Measurements from ENCODE around the gene IDI2. TPM values are rescaled to one million over a fixed set of nuclear protein-coding genes. Genes with fewer than 3 reads are reported as not detected.

IDI2 gene
- total and polyA plus RNA-seq, 2 donors (not counting 1 experiment from before 2014, with no cell fraction given), result not detected

- H2AFZ ChIP-seq (ENCODE audit: low read length), result no peak overlapping the region
- H3K4me2 ChIP-seq (ENCODE audit: extremely low read depth, insufficient read depth, low read length), result no peak overlapping the region
- no peaks in the 10 kb centered on the region for H3K27me3 ChIP-seq (ENCODE audit: control insufficient read depth, insufficient read depth, low read length)
- no peaks in the 10 kb centered on the region for H4K20me1 ChIP-seq (ENCODE audit: control insufficient read depth, extremely low read depth, insufficient read depth, low read length)
- no peak for DNase-seq (ENCODE audit: low read depth in 2 of 2)
- H3K36me3 ChIP-seq (ENCODE audit: control insufficient read depth, insufficient read depth, low read length), result peaks cover 28% of the 10 kb centered on the region
- H3K4me1 ChIP-seq (ENCODE audit: control insufficient read depth, extremely low read depth, insufficient read depth, low read length), result no peaks in the 10 kb centered on the region
- H3K4me3 ChIP-seq (replicated peaks in 1 of 4; ENCODE audit: control extremely low read depth in 1 of 4, insufficient read depth in 1 of 4, low read depth in 3 of 4, low read length in 4 of 4), result no peak overlapping the region
- H3K79me2 ChIP-seq (ENCODE audit: control insufficient read depth, insufficient read depth, low read length), result peaks cover 15% of the 10 kb centered on the region
- H3K27ac ChIP-seq (ENCODE audit: insufficient read depth, low read length), result no peak overlapping the region
- H3K9me3 ChIP-seq (ENCODE audit: control insufficient read depth, insufficient read depth, low read depth, low read length), result no peaks in the 10 kb centered on the region
- no peak for TF ChIP-seq EZH2 (IDR thresholded peaks at IDR 0.05; ENCODE audit: low read length, missing control alignments)
- TF ChIP-seq, protein P1, sequence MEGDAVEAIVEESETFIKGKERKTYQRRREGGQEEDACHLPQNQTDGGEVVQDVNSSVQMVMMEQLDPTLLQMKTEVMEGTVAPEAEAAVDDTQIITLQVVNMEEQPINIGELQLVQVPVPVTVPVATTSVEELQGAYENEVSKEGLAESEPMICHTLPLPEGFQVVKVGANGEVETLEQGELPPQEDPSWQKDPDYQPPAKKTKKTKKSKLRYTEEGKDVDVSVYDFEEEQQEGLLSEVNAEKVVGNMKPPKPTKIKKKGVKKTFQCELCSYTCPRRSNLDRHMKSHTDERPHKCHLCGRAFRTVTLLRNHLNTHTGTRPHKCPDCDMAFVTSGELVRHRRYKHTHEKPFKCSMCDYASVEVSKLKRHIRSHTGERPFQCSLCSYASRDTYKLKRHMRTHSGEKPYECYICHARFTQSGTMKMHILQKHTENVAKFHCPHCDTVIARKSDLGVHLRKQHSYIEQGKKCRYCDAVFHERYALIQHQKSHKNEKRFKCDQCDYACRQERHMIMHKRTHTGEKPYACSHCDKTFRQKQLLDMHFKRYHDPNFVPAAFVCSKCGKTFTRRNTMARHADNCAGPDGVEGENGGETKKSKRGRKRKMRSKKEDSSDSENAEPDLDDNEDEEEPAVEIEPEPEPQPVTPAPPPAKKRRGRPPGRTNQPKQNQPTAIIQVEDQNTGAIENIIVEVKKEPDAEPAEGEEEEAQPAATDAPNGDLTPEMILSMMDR (conservative IDR thresholded peaks at IDR 0.05 in 1 of 2, IDR thresholded peaks at IDR 0.05 in 1 of 2; ENCODE audit: low read depth in 1 of 2, low read length in 2 of 2), result no peak
- no peak overlapping the region for H3K9ac ChIP-seq (ENCODE audit: insufficient read depth, low read length)
Observed at GRCh38 chr10:1003884-1004670, 21.6 kb downstream of the IDI2 start.

- Histone ChIP-seq H3K27me3 (ENCODE audit: control insufficient read depth, insufficient read depth, low read length) (no peaks in the 10 kb centered on the region), H3K4me3 (replicated peaks in 1 of 4; ENCODE audit: control extremely low read depth in 1 of 4, insufficient read depth in 1 of 4, low read depth in 3 of 4, low read length in 4 of 4) (no peak overlapping the region), H3K9me3 (ENCODE audit: control insufficient read depth, insufficient read depth, low read depth, low read length) (no peaks in the 10 kb centered on the region), H2AFZ (ENCODE audit: low read length) (no peak overlapping the region), H4K20me1 (ENCODE audit: control insufficient read depth, extremely low read depth, insufficient read depth, low read length) (no peaks in the 10 kb centered on the region), H3K4me2 (ENCODE audit: extremely low read depth, insufficient read depth, low read length) (no peak overlapping the region), H3K27ac (ENCODE audit: insufficient read depth, low read length) (no peak overlapping the region), H3K36me3 (ENCODE audit: control insufficient read depth, insufficient read depth, low read length) (peaks cover 31% of the 10 kb centered on the region), H3K4me1 (ENCODE audit: control insufficient read depth, extremely low read depth, insufficient read depth, low read length) (no peaks in the 10 kb centered on the region), H3K9ac (ENCODE audit: insufficient read depth, low read length) (no peak overlapping the region), H3K79me2 (ENCODE audit: control insufficient read depth, insufficient read depth, low read length) (peaks cover 17% of the 10 kb centered on the region)
- TF ChIP-seq, protein P1 (conservative IDR thresholded peaks at IDR 0.05 in 1 of 2, IDR thresholded peaks at IDR 0.05 in 1 of 2; ENCODE audit: low read depth in 1 of 2, low read length in 2 of 2), result no peak
- TF ChIP-seq EZH2 (IDR thresholded peaks at IDR 0.05; ENCODE audit: low read length, missing control alignments), result no peak
- peak in 1 of 2 donors; percentile 20 for DNase-seq (ENCODE audit: low read depth in 2 of 2)
Observed at GRCh38 chr10:1002425-1003006, 23.1 kb downstream of the IDI2 start.

GRCh38 chr10:997266-998022, 28.2 kb downstream of the IDI2 start:
- Histone ChIP-seq H3K4me3 (replicated peaks in 1 of 4; ENCODE audit: control extremely low read depth in 1 of 4, insufficient read depth in 1 of 4, low read depth in 3 of 4, low read length in 4 of 4) (no peak overlapping the region), H3K4me2 (ENCODE audit: extremely low read depth, insufficient read depth, low read length) (no peak overlapping the region), H3K79me2 (ENCODE audit: control insufficient read depth, insufficient read depth, low read length) (peaks cover 37% of the 10 kb centered on the region), H2AFZ (ENCODE audit: low read length) (no peak overlapping the region), H3K27ac (ENCODE audit: insufficient read depth, low read length) (no peak overlapping the region), H3K36me3 (ENCODE audit: control insufficient read depth, insufficient read depth, low read length) (peaks cover 26% of the 10 kb centered on the region), H4K20me1 (ENCODE audit: control insufficient read depth, extremely low read depth, insufficient read depth, low read length) (no peaks in the 10 kb centered on the region), H3K27me3 (ENCODE audit: control insufficient read depth, insufficient read depth, low read length) (no peaks in the 10 kb centered on the region), H3K4me1 (ENCODE audit: control insufficient read depth, extremely low read depth, insufficient read depth, low read length) (no peaks in the 10 kb centered on the region), H3K9me3 (ENCODE audit: control insufficient read depth, insufficient read depth, low read depth, low read length) (no peaks in the 10 kb centered on the region), H3K9ac (ENCODE audit: insufficient read depth, low read length) (no peak overlapping the region)
- TF ChIP-seq, protein P1 (conservative IDR thresholded peaks at IDR 0.05 in 1 of 2, IDR thresholded peaks at IDR 0.05 in 1 of 2; ENCODE audit: low read depth in 1 of 2, low read length in 2 of 2), result no peak
- no peak for TF ChIP-seq EZH2 (IDR thresholded peaks at IDR 0.05; ENCODE audit: low read length, missing control alignments)
- no peak for DNase-seq (ENCODE audit: low read depth in 2 of 2)
